GM19240 (cell line): Measurements from ENCODE around the gene RBBP7.
"Not testable (repeated sequence)": the region's sequence is repeated elsewhere in the genome, so short reads cannot be mapped to it uniquely, and the experiment has no call there.

Experiments
- DNase-seq: peaks from one replicate; pipeline ENCODE4 v3.0.0; 2011; ENCODE audit warnings: low spot score; ENCODE audit not compliant: insufficient read length

The RBBP7 gene

GRCh38 chrX:16867947-16868346 lies 2.2 kb downstream of the RBBP7 start:
- no peak for DNase-seq

- DNase-seq, result no peak
These were observed 7.3 kb downstream of the RBBP7 start for GRCh38 chrX:16862829-16863228.

GRCh38 chrX:16856744-16857143 lies 13.4 kb downstream of the RBBP7 start:
- no peak for DNase-seq

- DNase-seq, result not testable (repeated sequence)
These were observed 14.1 kb downstream of the RBBP7 start for GRCh38 chrX:16856076-16856404.

- no peak for DNase-seq
These were observed 14.6 kb downstream of the RBBP7 start for GRCh38 chrX:16855363-16856075.

- no peak for DNase-seq
These were observed 16.6 kb downstream of the RBBP7 start for GRCh38 chrX:16853537-16853936.

GRCh38 chrX:16852617-16853179 lies 17.5 kb downstream of the RBBP7 start:
- DNase-seq, result no peak

GRCh38 chrX:16851827-16852226 lies 18.3 kb downstream of the RBBP7 start:
- no peak for DNase-seq

- no peak for DNase-seq
These were observed 18.7 kb downstream of the RBBP7 start for GRCh38 chrX:16851421-16851820.

- no peak for DNase-seq
These were observed 21.6 kb downstream of the RBBP7 start for GRCh38 chrX:16848541-16848940.

- no peak for DNase-seq
These were observed 24.5 kb downstream of the RBBP7 start for GRCh38 chrX:16845686-16846085.

GRCh38 chrX:16843208-16843909 lies 26.8 kb downstream of the RBBP7 start:
- DNase-seq, result no peak

GRCh38 chrX:16842684-16843083 lies 27.5 kb downstream of the RBBP7 start:
- no peak for DNase-seq

- no peak for DNase-seq
These were observed 30.2 kb downstream of the RBBP7 start for GRCh38 chrX:16839852-16840460.

GRCh38 chrX:16839219-16839851 lies 30.8 kb downstream of the RBBP7 start:
- no peak for DNase-seq

- DNase-seq, result no peak
These were observed 31.7 kb downstream of the RBBP7 start for GRCh38 chrX:16838202-16839066.

- no peak for DNase-seq
These were observed 33.8 kb downstream of the RBBP7 start for GRCh38 chrX:16836371-16836770.

- no peak for DNase-seq
These were observed 35.4 kb downstream of the RBBP7 start for GRCh38 chrX:16834806-16835205.

GRCh38 chrX:16832301-16832700 lies 37.9 kb downstream of the RBBP7 start:
- DNase-seq, result no peak

- DNase-seq, result no peak
These were observed 41.8 kb downstream of the RBBP7 start for GRCh38 chrX:16828124-16828908.
